ENCODE data around the gene CDHR4. TPM values are rescaled to one million over a fixed set of nuclear protein-coding genes. Genes with fewer than 3 reads are reported as not detected.

The CDHR4 gene
- total RNA-seq, 6 experiments from 2014 or later, result not detected

DNA sequence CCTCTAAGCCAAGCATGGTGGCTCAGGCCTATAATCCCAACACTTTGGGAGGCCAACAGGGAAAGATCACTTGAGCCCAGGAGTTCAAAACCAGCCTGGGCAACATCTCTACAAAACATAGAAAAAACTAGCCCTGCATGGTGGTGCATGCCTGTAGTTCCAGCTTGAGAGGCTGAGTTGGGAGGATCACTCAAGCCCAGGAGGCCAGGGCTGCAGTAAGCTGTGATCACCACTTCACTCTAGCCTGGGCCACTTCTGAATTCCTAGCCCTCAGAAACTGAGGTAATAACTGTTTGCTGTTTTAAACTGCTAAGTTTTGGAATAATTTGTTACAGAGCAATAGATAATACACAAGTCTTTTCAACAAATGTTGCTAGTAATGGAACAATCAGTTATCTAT lies 29.7 kb downstream of the CDHR4 start:
- ATAC-seq (no peak), DNase-seq (no peak)
- H3K27me3 ChIP-seq, result no peaks in the 10 kb centered on the region
- no peaks in the 10 kb centered on the region for H3K36me3 ChIP-seq
- TF ChIP-seq, protein P1, sequence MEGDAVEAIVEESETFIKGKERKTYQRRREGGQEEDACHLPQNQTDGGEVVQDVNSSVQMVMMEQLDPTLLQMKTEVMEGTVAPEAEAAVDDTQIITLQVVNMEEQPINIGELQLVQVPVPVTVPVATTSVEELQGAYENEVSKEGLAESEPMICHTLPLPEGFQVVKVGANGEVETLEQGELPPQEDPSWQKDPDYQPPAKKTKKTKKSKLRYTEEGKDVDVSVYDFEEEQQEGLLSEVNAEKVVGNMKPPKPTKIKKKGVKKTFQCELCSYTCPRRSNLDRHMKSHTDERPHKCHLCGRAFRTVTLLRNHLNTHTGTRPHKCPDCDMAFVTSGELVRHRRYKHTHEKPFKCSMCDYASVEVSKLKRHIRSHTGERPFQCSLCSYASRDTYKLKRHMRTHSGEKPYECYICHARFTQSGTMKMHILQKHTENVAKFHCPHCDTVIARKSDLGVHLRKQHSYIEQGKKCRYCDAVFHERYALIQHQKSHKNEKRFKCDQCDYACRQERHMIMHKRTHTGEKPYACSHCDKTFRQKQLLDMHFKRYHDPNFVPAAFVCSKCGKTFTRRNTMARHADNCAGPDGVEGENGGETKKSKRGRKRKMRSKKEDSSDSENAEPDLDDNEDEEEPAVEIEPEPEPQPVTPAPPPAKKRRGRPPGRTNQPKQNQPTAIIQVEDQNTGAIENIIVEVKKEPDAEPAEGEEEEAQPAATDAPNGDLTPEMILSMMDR (IDR thresholded peaks at IDR 0.05), result no peak
- TF ChIP-seq POLR2A (IDR thresholded peaks at IDR 0.05), result no peak
- H3K4me1 ChIP-seq, result peaks cover 0 to 4% (median 0%) of the 10 kb centered on the region in 4 donors
- intact Hi-C loops (cut with DNase I), result no loop called here
- no peaks in the 10 kb centered on the region for H3K9me3 ChIP-seq
- H3K27ac ChIP-seq, result no peak overlapping the region
- no peak overlapping the region for H3K4me3 ChIP-seq

DNA sequence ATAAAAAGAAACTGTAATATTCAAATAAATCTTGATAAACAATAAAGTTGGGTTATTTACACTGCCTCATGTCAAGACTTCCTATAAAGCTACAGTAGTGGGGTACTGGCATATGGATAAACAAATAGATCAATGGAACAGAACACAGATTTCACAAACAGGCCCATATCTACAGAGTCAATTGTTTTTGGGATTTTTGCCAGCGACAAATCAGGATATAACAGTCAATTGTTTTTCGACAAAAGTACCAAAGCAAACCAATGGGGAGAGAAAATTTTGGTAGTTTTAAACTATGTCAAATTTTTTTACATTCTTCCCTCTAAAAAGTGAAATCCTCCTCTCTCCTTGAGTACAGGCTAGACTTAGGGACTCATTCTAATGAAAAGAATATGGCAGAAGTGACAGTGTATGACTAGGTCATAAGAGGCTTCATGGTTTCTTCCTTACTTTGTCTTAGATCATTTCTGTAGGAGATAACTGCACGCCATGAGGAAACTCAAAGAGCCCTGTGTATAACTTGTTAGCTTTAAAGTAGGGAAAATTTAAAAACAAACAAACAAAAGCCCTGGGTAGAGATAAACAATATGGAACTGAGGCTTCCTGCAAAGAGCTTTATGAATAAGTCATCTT lies 30.3 kb downstream of the CDHR4 start:
- ATAC-seq (peak in 2 of 4 donors; percentile 33 to 46), DNase-seq (no peak)
- WGBS (ENCODE audit: insufficient coverage, low coverage, low lambda C conversion rate, missing lambda C conversion rate), result 47% methylated on average over 3 of the region's 3 CpGs
- Histone ChIP-seq H3K36me3 (no peaks in the 10 kb centered on the region), H3K4me3 (no peak overlapping the region), H3K9me3 (no peaks in the 10 kb centered on the region), H3K27ac (no peak overlapping the region), H3K27me3 (no peaks in the 10 kb centered on the region), H3K4me1 (peaks cover 0 to 4% (median 0%) of the 10 kb centered on the region in 4 donors)
- TF ChIP-seq POLR2A (IDR thresholded peaks at IDR 0.05), result no peak
- TF ChIP-seq, protein P1 (IDR thresholded peaks at IDR 0.05), result no peak
- intact Hi-C loops (cut with DNase I), result no loop called here

DNA sequence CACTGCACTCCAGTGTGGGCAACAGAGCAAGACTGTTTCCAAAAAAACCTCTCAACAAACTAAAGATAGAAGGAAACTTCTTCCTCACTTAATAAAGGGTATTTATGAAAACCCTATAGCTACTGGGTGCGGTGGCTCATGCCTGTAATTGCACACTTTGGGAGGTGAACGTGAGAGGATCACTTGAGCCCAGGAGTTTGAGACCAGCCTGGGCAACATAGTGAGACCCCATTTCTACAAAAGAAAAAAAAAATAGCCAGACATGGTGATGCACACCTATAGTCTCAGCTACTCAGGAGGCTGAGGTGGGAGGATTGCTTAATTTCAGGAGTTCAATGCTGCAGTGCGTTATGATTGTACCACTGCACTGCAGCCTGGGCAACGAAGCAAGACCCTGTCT lies 35.7 kb downstream of the CDHR4 start:
- Histone ChIP-seq H3K4me1 (peaks cover 0 to 1% (median 0%) of the 10 kb centered on the region in 4 donors), H3K9me3 (no peaks in the 10 kb centered on the region), H3K27me3 (no peaks in the 10 kb centered on the region), H3K36me3 (no peaks in the 10 kb centered on the region), H3K4me3 (no peak overlapping the region), H3K27ac (no peak overlapping the region)
- WGBS (ENCODE audit: insufficient coverage, low coverage, low lambda C conversion rate, missing lambda C conversion rate), result 91% methylated on average over 4 of the region's 4 CpGs
- TF ChIP-seq POLR2A (IDR thresholded peaks at IDR 0.05), result no peak
- TF ChIP-seq, protein P1 (IDR thresholded peaks at IDR 0.05), result no peak
- no peak for DNase-seq
- ATAC-seq, result no peak
- intact Hi-C loops (cut with DNase I), result no loop called here

DNA sequence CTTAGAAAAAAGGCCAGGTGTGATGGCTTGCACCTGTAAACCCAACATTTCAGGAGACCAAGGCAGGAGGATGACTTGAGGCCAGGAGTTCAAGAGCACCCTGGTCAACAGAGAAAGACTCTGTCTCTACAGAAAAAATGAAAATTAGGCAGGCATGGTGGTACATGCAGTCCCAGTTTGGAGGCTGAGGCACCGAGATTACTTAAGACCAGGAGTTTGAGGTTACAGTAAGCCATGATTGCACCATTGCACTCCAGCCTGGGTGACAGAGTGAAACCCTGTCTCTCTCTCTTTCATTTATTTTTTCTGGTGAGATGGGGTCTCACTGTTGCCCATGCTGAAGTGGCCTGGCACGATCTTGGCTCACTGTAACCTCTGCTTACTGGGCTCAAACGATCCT lies 38.0 kb downstream of the CDHR4 start:
- Histone ChIP-seq H3K27ac (no peak overlapping the region), H3K4me3 (no peak overlapping the region), H3K4me1 (no peaks in the 10 kb centered on the region), H3K27me3 (no peaks in the 10 kb centered on the region), H3K36me3 (no peaks in the 10 kb centered on the region), H3K9me3 (no peaks in the 10 kb centered on the region)
- DNase-seq (no peak), ATAC-seq (no peak)
- intact Hi-C loops (cut with DNase I), result no loop called here
- 86% methylated on average over 3 of the region's 3 CpGs for WGBS (ENCODE audit: insufficient coverage, low coverage, low lambda C conversion rate, missing lambda C conversion rate)
- TF ChIP-seq, protein P1 (IDR thresholded peaks at IDR 0.05), result no peak
- no peak for TF ChIP-seq POLR2A (IDR thresholded peaks at IDR 0.05)

DNA sequence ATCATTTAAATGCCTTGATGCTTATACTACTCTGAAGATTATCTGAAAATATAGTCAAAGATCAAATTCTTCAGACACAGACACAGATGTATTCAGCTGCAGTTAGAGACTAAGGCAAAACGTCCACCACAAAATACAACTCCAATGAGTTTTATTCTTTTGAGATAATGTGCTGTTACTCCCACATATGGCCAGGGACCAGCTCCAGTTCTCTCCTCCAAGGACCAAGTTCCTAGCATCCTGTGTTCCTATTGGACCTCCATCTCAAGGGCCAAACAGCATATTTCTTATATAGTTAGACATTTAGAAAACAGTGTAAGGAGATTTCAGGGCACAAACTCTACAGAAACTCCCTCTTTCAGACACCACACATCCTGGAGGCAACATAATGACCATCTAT lies 40.4 kb downstream of the CDHR4 start:
- H3K4me1 ChIP-seq, result no peaks in the 10 kb centered on the region
- no peaks in the 10 kb centered on the region for H3K36me3 ChIP-seq
- H3K27ac ChIP-seq, result no peak overlapping the region
- TF ChIP-seq POLR2A (IDR thresholded peaks at IDR 0.05), result no peak
- TF ChIP-seq, protein P1 (IDR thresholded peaks at IDR 0.05), result no peak
- intact Hi-C loops (cut with DNase I), result no loop called here
- DNase-seq (no peak), ATAC-seq (no peak)
- H3K27me3 ChIP-seq, result no peaks in the 10 kb centered on the region
- 57% methylated on average over 1 of the region's 1 CpG for WGBS (ENCODE audit: insufficient coverage, low coverage, low lambda C conversion rate, missing lambda C conversion rate)
- no peaks in the 10 kb centered on the region for H3K9me3 ChIP-seq
- no peak overlapping the region for H3K4me3 ChIP-seq

Measured in right lobe of liver (tissue), 6 donors.